ENCODE results near the gene B3GALT6.
"Not testable (repeated sequence)": the region's sequence is repeated elsewhere in the genome, so short reads cannot be mapped to it uniquely, and the experiment has no call there.

Gene B3GALT6

DNA sequence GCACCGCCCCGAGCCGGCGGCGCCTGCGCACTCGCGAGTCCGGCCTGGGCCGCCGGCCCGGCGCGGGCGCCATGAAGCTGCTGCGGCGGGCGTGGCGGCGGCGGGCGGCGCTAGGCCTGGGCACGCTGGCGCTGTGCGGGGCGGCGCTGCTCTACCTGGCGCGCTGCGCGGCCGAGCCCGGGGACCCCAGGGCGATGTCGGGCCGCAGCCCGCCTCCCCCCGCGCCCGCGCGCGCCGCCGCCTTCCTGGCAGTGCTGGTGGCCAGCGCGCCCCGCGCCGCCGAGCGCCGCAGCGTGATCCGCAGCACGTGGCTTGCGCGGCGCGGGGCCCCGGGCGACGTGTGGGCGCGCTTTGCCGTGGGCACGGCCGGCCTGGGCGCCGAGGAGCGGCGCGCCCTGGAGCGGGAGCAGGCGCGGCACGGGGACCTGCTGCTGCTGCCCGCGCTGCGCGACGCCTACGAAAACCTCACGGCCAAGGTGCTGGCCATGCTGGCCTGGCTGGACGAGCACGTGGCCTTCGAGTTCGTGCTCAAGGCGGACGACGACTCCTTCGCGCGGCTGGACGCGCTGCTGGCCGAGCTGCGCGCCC lies at the start of gene B3GALT6:
TSS of gene B3GALT6 (plus strand) at position 30 of the 588 bp plus-strand sequence. CDS start at position 72, 42 bp downstream.
- DNase-seq (ENCODE audit: low spot score) = no peak

DNA sequence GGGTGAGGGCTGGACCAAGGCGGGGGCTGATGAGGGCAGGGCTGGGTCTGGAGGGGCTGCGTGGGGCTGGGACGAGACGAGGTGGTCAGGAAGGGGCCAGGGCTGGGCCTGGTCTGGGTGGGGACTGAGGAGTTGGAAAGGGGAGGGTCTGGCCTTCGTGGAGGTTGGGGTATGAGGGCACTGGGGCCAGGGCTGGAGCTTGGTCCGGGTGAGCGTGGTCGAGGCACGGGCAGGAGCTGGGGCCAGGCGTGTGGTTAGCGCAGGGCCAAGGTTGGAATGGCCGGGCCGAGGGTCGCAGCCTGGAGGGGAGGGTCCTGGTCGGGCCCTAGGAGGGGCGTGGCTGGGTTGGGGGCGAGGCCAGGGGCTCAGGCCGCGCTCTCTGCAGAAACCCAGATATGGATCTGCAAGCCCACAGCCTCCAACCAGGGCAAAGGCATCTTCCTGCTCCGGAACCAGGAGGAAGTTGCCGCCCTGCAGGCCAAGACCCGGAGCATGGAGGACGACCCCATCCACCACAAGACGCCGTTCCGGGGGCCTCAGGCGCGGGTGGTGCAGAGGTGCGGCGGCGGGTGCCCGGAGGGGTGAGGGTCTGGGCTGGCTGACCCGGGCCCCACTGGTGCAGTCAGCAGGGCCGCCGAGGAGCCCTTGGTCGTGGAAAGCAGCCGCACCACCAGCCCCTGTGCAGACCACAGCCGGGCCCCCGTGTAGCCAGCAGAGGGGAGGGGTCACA lies 49.4 kb upstream of the B3GALT6 start:
- DNase-seq (ENCODE audit: low spot score) = no peak

DNA sequence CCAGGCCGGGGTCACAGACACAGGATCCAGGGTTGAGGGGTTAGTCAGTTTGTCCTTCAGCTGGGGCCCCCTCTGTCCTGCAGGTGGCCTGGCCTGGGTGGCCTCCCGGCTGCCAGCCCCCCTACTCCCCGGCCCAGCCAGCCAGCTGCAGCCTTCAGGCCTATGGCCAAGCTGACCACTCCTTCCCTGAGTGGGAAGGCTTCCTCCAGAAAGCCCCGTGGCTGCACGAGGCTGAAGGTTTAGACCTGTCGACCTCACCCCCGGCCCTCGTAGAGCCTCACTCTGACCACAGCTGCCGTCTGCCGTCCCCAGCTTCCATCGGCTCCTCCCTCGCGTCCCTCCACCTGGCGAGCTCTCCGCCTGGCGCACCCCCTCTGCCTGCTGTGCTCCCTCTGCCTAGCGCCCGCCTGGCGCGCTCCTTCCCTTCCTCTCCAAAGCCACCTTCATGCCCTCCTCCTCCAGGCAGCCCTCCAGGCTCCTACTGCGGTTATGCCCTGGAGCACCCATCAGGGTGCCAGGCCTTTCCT lies 48.8 kb upstream of the B3GALT6 start:
- DNase-seq (ENCODE audit: low spot score) = no peak

DNA sequence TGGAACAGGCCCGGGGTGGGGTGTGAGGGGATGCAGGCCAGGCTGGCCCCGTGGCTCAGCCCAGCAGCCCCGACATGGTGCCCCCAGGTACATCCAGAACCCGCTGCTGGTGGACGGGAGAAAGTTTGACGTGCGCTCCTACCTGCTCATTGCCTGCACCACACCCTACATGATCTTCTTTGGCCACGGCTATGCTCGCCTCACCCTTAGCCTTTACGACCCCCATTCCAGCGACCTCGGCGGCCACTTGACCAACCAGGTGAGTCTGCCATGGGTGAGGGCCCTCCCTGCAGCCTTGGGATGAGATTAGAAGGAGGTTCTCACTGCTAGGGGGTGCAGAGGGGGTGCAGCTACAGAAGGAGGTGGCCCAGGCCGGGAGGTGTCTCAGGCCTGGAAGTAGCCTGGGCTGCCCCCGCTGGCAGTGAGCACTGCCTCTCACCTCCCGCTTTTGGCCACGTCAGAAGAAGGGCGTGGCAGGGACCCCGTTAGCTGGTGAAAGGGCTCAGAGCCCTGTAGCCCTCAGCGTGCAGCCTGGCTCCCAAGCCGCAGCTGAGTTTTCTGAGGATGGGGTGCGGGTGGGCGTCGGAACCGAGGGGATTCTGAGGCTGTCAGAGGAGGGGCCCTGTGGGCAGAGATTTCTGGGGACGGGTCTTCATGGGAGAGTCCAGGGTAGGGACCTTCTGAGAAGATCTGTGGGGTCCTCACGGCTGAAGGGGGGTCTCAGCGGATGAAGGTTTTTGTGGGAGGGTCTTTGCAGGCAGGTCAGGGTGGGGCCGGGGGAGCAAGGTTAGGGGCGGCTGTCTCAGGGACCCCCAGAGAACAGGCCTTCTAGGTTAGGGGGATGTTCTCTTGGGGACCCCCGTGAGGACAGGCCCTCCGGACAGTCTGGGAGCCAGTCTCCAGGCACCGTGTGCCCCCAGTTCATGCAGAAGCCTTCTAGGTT lies 47.9 kb upstream of the B3GALT6 start:
- no peak for DNase-seq (ENCODE audit: low spot score)

DNA sequence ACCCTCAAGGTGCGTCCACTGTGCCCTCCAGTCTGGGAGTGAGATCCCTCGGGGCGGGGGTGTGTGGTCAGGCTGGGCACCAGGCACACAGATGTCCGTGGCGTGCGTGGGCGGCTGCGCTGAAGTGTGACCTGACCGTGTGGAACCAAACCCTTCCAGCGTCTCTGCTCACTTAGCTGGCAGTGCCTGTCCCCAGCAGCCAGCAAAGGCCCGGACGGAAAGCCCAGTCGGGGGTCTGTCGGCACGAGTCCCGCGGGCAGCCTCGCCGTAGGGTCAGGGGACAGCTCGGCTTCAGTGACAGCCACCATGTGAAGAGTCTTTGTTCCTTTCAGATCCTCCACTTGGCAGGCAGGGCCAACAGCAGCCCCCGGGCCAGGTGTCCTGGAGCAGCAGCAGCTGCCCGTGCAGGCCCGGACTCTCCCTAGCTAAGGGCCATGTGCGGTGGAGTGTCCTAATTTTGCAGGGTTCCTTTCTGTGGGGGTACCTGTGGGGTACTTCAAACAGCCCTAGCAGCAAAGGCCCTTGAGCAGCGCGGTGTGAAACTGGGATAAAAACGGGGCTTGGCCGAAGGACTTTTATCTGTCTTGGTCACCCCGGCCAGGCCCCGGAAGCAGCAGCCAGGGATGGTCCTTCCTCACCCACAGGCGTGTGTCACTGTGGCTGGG lies 46.8 kb upstream of the B3GALT6 start:
- DNase-seq (ENCODE audit: low spot score) = peak; percentile 27

DNA sequence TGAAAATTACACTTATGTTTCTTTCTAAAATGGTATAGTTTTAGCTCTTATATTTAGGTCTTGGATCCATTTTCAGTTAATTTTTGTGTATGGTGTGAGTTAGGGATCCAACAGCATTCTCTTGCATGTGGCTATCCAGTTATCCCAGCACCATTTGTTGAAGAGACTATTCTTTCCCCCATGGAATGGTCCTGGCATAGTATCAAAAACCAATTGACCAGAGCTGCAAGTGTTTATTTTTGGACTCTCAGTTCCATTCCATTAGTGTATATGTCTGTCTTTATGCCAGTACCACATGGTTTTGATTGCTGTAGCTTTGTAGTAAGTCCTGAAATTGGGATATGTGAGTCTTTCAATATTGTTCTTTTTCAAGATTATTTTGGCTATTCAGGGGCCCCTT lies 44.1 kb upstream of the B3GALT6 start:
- no peak for DNase-seq (ENCODE audit: low spot score)

DNA sequence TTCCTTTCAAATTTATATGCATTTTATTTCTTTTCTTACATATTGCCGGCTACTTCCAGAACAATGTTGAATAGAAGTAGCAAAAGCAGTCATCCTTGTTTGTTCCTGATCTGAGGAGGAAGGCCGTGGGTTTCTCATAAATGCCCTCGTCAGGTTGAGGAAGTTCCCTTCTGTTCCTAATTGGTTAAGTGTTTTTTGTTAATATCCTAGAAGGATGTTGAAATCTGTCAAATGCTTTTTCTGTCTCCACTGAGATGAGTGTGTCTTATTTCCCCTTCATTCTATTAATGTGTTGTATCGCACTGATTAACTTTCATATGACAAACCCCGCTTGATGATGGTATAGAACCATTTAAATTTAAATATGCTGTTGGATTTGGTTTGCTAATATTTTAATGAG lies 42.9 kb upstream of the B3GALT6 start:
- DNase-seq (ENCODE audit: low spot score) = no peak

DNA sequence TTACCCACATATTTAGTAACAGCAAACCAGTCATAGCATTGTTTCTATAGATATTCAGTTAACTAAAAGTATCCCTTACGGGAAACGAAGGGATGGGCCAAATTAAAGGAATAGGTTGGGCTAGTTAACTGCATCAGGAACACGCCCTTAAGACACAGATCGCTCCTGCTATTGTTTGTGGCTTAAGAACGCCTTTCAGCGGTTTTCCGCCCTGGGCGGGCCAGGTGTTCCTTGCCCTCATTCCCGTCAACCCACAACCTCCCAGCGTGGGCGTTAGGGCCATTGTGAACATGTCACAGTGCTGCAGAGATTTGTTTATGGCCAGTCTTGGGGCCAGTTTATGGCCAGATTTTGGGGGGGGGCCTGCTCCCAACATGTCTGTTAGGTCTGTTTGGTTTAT lies 40.3 kb upstream of the B3GALT6 start:
- DNase-seq (ENCODE audit: low spot score) = no peak

DNA sequence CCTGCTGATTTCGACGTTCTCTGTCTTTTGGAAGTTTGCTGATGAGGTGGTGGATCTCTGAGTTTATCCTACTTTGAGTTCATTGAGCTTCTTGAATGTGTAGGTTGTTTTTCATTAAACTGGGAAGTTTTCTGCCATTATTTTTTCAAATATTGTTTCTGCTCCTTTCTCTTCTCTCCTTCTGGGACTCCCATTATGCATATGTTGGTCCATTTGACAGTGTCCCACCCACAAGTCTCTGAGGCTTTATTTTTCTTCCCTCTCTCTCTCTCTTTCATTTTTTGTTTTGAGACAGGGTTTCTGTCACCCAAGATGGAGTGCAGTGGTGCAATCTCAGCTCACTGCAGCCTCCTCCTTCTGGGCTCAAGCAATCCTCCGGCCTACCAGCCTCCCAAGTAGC lies 37.3 kb upstream of the B3GALT6 start:
- DNase-seq (ENCODE audit: low spot score) = no peak

DNA sequence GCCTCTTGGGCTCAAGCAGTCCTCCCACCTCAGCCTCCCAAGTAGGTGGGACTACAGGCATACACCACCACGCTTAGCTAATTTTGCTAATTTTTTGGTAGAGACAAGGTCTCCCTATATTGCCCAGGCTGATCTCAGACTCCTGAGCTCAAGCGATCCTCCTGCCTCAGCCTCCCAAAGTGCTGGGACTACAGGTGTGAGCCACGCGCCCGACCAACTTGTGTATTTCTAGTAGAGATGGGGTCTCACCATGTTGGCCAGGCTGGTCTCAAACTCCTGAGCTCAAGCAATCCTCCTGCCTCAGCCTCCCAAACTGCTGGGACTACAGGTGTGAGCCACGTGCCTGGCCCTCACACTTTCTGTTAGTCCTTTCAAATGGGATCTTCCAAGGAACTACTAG lies 36.3 kb upstream of the B3GALT6 start:
- not testable (repeated sequence) for DNase-seq (ENCODE audit: low spot score)

DNA sequence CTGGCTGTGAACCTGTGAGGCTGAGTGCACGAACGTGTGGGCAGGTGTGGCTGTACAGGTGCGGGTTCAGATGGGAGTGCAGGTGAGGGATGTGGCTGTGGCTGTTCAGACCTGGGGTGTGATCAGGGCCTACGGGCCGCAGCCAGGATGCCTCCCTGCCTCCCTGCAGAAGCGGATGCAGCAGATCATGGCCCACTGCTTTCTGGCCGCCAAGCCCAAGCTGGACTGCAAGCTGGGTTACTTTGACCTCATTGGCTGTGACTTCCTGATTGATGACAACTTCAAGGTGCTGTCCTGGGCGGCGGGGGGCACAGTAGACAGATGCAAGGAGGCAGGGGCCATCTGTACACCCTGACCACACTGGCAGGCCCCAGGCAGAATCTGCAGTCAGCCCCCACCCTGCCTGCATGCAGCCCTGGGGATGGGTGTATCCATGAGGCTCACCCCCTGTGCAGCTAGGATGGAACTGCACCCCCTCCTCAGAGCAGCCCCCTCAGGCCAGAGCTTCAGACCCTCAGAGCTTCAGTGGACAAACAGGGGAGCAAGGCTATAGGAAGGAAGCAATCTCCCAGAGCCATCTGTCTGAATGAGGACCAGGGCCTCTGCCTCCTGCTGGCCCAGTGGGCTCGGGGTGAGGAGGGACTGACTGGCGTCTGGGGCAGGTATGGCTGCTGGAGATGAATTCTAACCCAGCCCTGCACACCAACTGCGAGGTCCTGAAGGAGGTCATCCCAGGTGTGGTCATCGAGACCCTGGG lies 35.4 kb upstream of the B3GALT6 start:
- no peak for DNase-seq (ENCODE audit: low spot score)

DNA sequence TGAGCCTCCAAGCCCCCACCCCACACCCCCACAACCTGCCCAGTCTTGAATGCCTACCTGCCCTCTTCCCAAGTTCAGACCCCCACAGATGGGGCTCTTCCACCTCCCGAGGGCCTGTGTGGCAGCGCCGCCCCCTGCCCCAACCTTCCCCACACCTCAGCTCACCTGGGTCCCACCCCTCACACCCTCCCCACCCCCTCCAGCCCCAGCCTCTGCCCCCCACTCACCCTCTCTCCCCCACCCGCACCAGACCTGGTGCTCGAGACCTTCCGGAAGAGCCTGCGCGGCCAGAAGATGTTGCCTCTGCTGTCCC lies 34.9 kb upstream of the B3GALT6 start:
- DNase-seq (ENCODE audit: low spot score) = no peak

DNA sequence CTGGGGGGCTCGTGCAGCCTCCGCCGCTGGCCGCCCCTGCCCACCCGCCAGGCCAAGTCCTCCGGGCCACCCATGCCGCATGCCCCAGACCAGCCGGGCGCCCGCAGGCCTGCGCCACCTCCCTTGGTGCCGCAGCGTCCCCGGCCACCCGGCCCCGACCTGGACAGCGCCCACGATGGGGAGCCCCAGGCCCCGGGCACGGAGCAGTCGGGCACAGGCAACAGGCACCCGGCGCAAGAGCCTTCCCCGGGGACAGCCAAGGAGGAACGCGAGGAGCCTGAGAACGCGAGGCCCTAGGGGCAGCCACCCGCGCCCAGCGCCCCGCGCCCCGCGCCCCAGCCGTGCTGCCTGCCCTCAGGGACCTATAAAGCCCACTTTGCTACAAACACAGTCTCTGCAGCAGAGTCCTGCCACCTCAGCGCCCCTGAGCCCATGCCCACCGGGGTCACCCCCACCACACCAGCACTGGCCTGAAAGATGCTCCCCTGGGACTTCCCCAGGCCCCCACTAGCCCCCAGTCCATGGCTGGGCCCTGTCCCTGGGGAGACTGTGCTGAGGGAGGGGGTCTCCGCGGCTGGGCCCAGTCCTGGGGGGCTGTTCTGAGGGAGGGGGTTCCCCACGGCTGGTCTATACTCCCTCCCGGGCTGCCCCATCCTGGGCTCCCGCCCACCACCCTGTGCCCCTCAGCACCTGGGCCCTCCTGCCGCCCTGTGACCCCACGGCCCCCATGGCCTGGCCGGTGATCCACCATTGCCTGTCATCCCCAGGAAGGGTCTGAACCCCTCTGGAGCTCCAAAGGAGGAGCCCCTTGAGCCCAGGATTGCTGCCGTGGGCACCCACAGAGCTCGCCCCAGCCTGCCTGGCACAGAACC lies 34.2 kb upstream of the B3GALT6 start:
- no peak for DNase-seq (ENCODE audit: low spot score)

DNA sequence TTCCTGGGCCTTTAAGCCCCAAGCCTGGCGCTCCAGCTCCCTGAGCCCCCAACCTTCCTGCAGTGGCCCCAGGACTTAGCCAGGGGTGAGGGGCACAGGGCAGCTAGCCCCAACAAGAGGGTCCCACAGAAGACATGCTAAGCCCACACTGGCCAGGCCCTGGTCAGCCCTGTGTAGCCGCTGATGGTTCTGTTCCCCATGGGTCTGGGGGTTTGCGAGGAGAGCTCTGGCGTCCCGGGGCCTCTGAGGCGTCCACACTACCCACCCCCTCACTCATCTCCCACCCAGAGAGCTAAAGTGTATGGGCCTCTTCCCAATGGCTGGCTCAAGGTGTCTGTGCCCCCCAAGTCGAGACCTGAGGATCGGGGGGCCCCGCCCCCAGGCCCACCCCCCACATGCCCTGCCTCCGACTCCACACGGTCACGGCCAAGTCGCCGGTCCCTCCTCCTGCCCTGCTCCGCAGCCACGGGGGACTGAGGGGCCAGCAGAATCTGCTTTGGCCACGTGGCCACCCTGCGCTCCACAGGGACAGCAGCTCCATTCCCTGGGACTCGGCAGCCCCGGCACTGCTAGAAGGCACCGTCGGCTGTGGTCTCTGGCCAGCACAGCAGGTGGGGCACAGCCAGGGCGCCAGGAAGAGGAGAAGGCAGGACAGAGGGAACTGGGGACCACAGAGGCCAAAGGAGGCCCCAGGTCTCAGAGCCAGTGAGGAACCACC lies 33.5 kb upstream of the B3GALT6 start:
- DNase-seq (ENCODE audit: low spot score) = no peak

DNA sequence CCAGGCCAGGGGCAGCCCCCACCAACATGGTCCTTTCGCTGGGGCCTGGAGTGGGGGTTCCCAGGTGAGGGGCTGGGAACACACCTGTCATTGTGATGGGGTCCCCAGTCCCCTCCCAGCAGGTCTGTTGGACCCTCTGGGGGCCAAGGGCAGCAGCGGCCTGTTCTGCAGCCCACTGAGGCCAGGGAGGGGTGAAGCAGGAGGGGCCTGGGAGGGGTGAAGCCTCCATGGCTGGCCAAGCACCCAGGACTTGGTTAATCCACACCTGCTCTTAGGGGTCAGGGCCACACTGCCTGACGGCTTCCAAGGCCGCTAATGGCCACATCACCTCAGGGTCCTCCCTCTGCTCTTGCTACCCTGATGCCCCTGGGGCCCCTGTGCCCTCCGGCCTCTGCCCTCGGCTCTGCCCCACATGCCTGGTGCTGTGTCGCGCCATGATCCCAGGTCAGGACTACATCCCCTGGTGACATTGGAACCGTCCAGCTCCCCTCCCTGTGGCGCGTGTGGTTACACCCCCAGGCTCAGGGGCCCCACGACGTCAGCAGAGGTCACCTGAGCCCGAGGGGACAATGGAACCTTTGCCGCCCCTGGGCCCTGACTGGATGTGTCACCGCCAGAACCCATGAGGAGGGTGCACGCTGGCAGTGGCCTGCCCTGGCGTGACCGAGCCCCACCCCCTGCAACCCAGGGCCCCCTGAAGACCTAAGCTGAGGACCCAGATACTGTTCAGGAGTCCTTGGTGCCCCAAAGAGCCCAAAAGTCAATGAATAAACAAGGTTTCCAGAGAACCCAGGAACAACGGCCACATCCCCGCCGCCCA lies 32.7 kb upstream of the B3GALT6 start:
- no peak for DNase-seq (ENCODE audit: low spot score)

DNA sequence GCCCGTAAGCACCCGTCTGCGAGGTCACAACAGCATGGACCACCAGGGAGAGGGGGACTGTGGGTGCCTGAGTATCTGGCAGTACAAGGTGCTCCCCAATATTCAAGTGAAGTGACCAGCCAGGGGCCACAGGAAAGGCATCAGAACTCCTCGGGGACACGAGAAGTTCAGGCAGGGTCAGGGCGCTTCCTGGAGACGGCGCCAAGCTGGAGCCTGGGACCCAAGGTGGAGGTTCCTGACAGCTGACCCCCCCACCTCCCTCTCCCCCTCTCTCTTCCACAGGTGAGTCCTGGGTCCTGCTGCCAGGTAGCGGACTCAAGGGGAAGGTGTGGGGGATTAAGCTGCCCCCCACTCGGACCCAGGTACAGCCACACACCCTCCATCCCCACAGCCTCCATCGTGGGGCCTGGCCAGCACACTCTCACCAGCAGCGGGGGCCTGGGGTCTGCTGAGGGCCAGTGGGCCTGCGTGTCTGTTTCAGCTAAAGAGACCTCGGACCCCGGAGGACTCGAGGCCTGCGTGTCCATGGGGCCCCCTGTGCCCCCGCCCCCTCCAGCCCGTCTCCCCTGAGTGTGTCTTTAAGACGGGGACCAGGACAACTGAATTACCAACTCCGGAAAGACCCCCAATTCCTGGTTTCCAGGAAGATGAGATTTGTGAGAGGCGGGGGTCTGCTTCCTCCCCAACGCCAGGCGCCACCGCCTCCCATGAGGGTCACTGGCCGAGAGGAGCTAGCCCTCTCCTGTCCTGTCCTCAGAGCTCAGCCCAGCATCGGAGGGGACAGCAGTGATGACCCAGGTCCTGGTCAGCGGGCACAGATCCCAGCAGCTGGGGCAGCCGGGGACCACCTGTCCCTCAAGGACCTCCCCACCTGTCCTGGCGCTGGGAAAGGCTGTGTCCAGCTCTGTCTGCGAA lies 31.8 kb upstream of the B3GALT6 start:
- DNase-seq (ENCODE audit: low spot score) = no peak

DNA sequence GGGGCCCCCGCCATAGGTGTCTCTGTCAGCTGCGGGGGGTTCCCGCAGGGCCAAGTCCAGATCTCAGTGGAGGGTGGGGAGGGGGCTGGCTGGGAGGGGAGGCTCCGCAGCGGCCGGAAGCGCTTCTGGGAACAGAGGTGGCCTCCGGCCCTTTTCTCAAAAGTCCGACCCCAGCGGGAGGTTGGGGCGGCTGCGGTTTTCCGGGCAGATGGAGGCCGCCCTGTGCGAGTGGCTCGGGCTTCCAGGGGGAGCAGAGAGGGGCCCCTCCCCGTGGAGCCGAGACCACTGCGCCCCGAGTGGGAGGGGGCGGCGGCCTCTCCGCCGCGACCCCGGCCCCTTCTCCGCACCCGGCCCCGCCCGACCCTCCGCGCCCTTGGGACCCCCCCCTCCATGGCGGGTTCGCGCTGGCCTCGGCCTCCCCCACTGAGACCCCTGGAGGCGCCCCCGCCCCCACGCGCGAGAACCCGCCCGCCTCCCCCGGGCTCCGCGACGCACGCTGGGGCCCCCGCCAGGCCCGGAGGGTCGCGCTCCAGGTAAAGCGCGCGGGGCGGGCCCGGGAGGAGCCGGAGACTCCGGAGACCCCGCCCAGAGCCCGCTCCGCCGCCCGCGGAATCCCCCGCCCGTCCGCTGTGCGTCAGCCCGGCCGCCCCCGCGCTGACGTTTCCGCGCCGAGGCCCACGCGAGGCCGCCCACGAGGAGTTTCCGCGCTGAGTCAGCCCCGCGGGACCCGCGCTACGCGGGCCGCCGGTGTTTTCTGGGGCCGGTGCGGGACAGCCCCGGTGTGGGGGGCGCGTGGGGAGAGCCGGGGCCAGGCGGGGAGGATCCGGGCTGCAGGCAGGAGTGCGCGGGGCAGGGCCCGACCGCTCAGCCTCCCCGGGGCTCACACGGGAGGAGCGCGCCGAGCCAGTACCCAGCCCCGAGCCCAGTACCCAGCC lies 30.9 kb upstream of the B3GALT6 start:
- DNase-seq (ENCODE audit: low spot score) = peak; percentile 39
